Stimulated activated CD4-positive, alpha-beta T cell treated with anti-CD3 and anti-CD28 coated beads, Interleukin-15, amount 100 ng/mL, for 48 hours (primary cell): ENCODE data around the gene ZC3H7B.

Source experiments
- DNase-seq, 2 donors: peaks; one replicate each; pipeline ENCODE4 v3.0.0-alpha.2; 2020; ENCODE audit warnings: low read depth in 2 of 2

Gene ZC3H7B

DNA sequence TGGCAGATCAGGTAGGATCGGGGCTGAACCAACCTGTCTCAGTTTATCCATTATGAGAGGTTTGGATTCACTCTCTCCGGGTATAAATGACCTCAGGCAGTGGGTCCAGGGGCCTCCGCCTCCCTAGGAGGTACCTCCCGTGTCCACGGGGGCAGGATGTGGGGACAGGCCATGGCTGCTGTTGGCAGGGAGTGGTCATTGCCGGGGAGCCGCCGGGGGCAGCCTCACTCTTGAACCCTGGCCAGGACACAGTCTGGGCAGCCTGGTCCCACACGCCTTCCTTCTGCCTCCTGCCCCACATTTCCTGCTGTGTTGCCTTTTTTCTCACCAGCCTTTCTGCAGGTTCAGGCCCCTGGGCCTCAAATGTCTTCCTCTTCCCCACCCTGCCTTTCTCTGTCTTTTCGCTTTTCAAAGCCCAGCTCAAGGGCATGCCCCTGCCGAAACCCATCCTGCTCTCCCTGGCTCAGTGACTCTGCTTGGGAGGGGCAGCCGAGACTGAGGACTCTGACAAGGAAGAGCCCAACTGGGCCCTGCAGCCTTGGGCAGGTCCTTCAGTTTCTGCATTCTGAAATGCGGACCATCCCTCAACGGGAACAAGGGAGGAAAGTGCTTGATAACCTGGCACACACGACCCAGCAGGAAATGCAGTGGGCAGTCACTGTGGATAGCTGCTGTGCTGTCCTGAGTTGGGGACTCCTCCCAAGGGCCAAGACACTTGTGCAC lies 31.1 kb downstream of the ZC3H7B start:
- no peak for DNase-seq

DNA sequence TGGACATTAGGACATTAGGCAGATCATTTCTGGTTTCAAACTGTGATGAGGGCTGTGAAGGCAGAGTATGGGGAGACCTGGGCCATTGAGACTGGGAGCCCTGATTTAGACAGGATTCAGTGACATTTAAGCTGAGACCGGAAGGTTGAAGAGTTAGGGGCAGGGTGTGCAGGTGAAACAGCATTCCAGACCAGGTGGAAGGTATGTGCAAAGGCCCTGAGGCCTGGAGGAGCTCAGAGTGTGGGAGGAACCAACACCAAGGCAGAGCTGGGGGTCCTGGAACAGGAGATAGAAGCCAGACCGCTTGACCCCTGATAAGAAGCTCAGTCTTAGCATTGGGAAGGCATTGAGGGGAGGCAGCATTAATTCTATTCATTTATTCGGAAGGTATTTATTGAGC lies 32.5 kb downstream of the ZC3H7B start:
- DNase-seq = no peak

DNA sequence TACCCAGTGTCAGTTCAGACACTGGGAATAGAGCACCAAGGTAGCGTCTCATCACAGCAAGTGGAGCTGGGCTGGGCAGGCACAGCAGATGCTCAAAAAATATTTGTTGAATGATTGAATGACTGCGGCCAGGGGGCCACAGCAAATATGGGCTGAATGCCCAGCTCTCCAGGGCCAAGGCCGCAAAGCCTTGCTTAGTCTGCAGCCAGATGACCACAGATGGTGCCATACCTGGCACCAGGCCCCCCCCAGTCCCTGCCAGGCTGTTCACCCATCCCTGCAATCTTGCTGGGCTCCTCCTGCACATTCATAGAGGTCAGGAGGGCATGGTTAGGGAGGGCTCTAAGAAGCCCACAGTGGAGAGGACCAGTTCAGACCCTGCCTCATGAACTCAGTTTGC lies 32.9 kb downstream of the ZC3H7B start:
- DNase-seq = no peak

DNA sequence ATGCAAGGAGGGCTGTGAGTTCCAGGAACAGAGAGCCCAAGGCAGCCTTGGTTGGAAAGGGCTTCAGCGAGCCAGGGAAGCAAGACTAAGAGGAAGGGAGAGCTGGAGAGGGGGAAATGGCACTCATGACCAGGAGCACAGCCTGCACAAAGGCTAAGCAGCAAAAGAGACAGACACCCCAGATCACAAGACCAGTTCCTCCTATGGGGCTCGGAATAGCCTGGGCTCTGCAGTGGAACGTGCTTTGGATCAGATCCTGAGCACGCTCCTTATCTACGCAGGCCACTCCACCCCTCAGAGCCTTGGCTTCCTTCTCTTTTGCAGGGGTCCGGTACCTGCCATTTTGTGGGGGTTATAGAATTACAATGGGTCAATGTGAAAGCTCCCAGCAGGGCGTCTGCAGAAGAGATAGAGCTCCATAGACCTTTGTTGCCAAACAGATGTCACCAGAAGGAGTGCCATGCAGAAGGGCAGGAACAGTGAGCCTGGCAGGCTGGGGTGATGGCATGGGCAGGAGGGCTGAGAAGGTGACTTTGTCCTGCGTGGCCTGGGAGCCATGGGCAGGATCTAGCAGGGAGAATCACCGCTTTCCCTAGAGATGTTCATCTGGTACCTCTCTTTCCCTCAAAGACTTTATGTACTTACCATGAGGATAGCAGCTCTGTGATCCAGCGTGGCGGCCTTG lies 33.8 kb downstream of the ZC3H7B start:
- DNase-seq = no peak

DNA sequence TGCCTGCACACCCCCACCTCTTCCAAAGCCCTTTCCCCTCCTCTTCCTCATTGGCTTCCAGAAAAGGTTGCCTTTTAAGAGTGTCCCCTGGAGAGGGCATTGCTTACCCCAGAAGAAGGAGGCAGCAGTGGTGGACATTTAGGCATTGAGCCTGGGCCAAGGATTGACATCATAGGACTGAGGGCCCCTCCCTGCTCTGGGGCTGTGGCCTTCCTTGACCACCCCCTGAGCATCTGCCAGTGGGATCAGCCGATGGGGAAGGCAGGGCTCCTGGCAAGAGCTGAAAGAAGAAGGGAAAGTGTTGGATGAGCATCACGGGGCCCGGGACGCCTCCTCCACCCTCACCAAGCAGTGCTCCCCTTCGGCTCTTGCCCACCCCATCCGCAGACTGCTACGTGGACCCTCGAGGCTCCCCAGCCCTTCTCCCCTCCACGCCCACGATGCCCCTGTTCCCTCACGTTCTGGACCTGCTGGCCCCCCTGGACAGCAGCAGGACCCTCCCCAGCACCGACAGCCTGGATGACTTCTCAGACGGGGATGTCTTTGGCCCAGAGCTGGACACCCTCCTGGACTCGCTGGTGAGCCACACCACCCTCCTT lies 37.4 kb downstream of the ZC3H7B start:
- DNase-seq = no peak

DNA sequence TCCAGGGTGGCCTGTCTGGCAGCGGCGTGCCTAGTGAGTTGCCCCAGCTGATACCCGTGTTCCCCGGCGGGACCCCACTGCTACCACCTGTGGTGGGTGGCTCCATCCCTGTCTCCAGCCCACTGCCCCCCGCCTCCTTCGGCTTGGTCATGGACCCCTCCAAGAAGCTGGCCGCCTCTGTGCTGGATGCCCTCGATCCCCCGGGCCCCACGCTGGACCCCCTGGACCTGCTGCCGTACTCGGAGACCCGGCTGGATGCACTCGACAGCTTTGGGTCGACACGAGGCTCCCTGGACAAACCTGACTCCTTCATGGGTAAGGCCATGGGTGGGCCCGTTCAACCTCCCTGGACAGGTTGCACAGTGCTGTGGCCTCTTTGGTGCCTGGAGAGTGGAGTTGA lies 38.5 kb downstream of the ZC3H7B start:
- DNase-seq = no peak

DNA sequence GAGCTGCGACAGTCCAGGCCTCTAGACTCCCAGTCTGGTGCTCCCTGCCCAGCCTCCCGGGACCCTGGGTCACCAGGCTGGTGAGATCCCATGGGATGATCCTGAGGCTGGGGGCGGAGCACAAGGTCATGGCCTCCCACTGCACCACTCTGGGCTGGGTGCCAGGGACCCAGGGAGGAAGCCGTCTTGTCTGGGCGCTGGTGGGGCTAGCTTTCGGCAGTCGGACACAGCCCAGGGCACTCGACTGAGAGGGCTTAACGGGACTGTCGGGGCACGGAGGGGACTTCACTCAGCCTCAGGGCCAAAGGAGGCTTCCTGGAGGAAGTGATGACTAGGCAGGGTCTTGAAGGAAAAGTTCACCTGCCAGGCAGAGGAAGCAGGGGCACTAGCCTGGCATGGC lies 39.0 kb downstream of the ZC3H7B start:
- no peak for DNase-seq

DNA sequence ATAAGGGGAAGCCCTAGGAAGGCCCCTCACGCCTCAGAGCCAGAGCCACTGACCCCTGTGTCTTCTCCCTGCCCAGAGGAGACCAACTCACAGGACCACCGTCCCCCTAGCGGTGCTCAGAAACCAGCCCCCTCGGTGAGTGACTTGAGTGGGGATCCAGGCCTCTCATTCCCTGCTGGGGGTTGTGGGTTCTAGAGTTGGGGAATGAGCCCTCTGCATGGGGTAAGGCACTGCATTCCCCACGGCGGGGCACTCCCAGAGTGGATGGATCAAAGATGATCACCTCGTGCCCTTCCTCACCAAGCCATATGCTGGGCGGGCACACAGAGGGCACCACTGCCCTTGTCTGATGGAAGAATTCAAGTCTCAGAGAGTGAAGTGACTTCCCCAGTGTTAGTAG lies 39.7 kb downstream of the ZC3H7B start:
- no peak for DNase-seq

DNA sequence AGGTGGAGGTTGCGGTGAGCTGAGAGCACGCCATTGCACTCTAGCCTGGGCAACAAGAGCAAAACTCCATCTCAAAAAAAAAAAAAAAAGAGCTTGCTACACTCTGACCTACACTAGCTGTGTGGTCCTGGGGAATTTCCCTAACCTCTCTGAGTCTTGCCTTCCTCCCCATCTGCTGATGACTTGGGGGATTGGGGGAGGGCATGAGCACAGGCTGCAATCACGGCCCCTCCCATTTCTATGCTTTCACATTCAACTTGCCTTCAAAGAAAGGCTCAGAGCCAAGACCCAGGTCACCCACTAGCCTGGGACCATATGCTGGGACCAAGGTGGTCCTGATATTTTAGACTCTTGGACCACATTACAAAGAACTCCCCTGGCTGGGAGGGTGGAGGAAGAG lies 40.7 kb downstream of the ZC3H7B start:
- peak in 1 of 2 donors; percentile 4 for DNase-seq

DNA sequence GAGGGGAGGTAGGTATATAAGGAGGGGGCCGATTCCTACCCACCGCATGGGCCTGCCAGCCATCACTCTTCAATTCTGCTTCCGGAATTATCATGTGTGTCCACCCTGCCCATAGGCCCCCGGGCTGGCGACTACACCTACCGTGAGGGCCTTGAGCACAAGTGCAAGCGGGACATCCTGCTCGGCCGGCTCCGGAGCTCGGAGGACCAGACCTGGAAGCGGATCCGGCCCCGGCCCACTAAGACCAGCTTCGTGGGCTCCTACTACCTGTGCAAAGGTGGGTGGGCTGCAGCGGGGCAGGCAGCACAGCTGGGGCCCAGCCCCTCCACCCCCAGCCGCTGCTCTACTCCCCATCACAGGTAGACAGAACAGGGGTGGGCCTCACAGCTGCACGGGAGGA lies 42.0 kb downstream of the ZC3H7B start:
- DNase-seq = no peak

DNA sequence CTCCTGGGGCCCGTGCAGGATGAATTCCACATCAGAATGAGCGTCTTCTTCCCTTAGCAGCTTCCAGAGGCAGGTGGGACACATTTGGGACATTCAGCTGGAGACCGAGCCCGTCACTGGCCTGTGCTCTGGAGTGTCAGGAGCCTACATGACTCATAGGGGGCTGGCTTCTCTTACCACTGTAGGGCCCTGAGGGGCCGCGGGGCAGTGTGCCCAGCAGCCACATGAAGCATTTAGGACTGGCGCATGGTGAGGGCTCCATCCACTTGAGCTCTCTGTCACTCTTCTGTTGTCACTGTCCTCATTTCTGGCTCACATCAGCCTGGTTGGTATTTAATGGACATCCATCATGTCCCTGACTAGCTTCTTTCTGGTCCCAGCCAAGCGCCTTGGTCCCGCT lies 42.4 kb downstream of the ZC3H7B start:
- no peak for DNase-seq

DNA sequence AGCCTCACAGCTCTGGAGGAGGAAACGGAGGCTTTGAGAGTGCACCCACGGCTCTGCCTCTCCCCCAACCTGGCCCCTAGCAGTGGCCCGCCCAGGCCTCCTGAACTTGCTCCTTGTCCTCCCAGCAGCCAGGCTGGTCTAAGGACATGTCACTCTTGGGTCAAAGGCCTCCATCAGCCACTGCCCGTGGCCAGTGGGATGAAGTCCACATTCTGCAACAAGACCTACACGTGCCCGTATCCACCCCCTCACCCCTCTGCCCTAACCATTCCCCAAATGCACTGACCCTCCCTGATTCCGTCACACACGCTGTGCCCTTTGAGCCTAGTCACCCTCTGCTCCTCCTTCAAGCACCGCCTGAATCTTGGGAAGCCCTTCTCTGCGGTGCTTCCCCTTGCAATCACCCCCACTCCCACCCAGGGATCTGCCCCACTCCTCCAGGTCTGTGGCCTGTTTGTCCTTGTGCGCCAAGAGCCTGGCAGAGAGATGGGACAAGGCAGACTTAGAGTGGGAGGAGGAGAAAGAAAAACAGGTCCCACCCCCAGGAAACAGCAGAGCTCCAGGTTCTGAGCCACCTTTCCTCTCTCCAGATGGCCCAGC lies 43.0 kb downstream of the ZC3H7B start:
- DNase-seq = no peak

DNA sequence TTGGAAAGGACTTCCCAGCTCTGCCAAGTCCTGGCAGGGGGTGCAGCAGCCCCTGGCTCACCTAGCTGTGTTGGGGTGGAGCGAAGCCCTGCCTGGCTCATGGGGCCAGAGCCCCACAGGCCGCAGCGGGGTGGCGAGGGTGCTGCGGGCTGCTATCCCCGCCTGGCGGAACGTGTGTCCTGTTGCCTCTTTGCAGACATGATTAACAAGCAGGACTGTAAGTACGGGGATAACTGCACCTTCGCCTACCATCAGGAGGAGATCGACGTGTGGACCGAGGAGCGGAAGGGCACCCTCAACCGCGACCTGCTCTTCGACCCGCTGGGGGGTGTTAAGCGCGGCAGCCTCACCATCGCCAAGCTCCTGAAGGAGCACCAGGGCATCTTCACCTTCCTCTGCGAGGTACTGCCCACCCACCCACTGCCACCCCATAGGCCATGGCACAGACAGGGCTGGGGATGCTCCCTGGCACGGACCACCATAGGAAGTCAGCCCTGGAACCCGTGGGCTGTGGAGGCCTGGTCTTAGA lies 44.5 kb downstream of the ZC3H7B start:
- DNase-seq = no peak

DNA sequence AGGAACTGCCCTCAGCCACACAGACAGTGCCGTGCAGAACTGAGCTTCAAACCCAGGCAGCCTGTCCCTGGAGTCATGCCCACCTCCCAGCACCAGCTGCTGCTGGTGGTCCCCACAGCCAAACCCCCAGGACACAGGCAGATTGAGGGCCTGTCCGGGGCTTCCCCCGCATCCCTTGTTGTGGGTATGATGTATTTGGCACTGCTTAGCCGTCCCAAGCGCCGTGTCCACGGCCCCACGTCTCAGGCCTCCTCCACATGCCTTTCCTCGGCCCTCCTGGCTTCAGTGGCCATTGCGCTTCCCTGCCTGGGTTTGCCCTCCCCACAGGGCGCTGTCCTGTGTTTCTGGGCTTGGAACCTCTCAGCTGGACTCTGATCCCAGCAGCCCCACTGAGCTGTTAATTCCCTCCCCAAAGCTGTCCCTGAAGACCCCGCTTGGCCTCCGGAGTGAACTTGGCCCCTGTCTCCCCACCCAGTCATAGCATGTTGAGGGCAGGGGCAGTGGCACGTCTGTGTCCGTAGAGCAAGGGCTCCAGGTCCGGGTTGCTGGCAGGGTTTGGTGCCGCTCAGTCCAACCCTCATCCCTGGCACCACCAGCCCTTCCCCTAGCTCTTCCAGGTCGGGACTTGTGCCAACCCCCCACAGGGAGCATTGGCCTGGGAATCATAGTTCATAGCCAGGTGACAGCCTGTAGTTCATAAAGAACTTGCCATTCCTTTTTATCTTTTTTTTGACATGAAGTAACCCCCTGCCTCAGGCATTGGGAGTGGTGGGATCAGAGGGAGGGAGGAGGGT lies 45.9 kb downstream of the ZC3H7B start:
- no peak for DNase-seq

DNA sequence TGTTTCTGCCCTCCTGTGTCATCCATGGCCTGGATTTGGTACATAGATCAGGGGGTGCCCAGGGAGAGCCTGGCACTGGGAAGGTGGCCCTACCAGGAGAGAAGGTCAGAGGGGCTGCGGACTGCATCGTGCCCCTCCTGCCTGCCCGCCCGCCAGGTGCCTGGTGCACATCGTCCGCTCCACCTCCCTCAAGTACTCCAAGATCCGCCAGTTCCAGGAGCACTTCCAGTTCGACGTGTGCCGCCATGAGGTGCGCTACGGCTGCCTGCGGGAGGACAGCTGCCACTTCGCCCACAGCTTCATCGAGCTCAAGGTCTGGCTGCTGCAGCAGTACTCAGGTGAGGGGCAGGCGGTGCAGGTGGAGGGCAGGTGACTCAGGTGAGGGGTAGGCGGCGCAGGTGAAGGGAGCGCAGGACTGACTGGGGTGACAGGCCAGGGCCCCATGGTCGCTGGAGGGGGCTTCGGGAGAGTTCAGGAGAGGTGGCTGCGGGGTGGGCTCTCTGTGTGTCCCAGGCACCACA lies 47.7 kb downstream of the ZC3H7B start:
- no peak for DNase-seq

DNA sequence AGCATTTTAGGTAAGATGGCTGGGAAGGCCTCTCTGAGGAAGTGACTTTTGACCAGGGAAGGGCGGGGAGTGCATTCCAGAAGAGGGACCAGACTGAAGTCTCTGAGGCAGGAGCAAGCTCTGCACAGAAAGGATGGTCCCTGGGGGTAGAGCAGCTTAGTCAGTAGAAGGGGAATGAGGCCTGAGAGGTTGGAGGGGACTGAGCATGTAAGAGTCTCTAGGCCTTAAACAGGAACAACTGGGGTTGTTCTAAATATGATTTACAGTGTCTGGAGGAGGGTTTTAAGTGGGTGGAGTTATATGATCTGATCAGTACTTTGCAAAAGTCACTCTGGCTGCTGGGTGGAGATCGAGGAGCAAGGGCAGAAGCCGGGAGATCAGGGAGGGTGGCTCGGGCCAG lies 48.8 kb downstream of the ZC3H7B start:
- DNase-seq = no peak

DNA sequence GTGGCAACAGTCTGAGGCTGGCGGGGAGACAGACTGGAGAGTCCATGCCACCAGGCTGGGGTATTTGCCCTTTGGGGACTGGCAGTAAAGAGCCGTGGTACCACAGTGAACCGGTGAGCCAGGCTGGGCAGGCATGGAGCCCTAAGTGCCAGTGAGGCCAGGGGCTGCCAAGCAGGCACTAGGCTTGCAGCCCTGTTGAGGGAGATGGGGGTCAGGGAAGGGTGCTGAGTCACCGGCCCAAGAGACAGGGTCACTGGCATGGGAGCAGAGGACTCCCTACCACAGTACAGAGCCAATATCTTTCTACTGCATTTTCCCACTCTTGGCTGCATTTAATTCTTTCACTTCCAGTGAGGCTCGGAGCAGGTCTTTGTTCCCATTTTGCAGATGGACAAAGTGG lies 49.7 kb downstream of the ZC3H7B start:
- DNase-seq = no peak

DNA sequence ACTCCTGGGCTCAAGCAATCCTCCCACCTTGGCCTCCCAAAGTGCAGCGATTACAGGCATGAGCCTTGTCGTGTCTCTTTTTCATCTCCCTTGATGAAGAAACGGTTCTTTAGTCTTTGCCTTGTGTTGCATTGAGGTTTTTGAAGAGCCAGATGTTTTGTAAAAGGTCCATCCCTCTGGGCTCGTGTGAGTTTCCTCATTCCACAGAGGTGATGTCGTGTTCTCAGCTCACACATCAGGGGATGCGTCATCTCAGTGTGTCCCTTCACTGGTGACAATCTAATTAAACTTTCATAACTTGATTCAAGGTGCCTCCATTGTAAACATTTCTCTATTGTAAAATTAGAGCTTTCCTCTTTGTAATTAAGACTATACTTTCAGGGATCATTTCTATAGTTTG lies 50.7 kb downstream of the ZC3H7B start:
- DNase-seq = no peak

DNA sequence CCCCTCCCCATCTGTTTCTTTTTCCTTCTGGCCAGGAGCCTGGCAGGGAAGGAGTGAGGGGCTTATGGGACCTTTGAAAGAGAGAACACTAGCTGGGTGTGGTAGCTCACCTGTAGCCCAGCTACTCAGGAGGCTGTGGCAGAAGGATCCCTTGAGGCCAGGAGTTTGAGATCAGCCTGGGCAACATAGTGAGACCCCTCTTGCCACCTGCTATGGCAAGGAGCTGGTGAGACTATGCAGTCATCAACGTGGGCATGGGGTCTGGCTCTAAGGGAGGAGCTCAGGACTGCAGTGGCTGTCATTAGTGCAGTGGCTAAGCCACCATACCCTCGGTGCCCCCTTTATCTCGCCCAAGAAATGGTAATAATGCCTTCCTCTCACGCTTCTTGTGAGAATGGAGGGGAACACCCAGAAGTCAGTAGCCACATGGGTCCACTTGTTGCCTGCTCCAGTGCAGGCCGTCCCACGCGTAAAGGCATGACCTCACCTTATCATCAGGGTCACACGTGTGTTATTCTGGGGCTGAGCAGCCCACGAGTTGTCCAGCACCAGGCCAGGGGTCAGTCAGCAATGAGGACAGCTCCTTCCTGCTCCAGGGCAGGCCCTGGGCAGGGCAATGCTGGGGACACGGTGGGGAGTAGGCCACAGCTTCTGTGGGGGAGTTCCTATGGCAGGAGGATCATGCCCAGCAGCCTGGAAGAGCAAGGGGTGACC lies 52.7 kb downstream of the ZC3H7B start:
- no peak for DNase-seq

DNA sequence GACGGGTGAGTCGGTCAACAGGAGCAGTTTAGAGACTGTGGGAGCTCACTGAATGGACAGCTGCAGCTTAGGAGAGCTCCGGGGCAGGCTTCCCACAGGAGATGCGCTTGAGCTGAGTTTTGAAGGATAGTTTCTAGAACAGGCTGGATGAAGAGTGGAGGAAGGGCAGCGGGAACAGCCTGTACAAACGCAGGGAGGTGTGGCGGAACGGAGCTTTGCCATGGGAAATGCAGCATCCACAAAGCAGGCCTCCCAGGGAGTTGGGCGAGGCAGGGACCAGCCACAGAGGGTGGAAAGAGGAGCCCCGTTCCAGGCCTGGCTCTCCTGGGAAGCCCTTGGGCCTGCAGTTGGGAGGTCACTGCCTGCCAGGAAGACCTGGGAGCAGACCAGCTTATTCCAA lies 53.7 kb downstream of the ZC3H7B start:
- no peak for DNase-seq

DNA sequence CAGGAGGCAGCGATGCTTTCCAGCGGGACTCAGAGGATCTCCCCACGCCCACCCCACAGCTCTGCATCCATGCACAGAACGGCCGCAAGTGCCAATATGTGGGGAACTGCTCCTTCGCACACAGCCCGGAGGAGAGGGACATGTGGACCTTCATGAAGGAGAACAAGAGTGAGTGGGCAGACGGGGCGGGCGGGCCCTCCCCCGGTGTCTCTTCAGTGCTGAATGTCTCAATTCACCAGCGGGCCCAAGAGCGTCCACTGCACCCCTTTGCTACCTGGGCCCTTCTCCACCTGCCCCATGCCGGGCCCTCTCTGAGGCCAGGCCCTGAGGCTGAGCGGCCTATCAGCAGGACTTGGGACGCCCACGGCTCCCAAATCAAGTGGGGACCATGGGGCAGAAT lies 54.6 kb downstream of the ZC3H7B start:
- no peak for DNase-seq
